ENCODE data around the gene GIMAP2.
A peak's percentile ranks its signal among the peaks of the same experiment; 100 is the strongest.
"Not testable (repeated sequence)": the region's sequence is repeated elsewhere in the genome, so short reads cannot be mapped to it uniquely, and the experiment has no call there.

GIMAP2 gene

DNA sequence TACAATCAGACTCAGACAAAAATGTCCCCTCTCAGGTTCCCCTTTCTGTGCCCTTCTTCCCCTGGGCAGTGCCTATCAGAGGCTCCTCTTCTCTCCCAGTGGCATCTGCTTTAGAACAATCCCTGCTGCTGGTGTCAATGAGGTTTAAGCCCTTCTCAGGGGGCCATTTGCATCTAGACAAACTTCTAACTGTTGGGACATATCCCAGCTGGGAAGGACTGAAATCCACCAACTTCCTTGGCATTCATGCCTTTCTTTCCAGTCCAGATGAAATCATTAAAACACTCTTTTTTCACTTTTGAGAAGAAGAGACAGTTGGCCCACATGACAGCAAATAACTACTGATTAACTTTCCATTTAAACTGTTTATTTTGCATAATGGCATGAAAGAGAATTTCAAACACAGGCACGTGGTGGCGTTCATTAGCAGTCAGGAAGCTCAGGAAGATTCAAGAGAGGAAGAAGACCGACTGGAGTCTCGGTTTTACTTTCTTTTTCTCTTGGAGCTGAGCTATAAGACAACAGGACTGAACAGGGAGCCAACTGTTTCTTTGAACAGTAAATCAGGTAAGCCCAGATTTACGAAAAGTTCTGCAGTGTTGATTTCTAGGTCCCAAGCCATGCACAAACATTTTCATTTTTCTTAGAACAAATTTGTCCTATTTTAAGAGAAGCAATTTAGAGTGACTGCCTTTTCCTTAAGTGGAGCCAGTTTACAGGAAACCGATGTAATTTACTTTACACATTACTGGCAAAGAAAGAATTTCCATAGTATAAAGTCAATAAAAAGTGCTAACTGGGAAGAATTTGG is at the start of gene GIMAP2:
TSS of gene GIMAP2 (plus strand) at position 488 of the 811 bp plus-strand sequence. CDS start 1,354 bp downstream, outside the sequence.
- peak; percentile 49 for DNase-seq (ENCODE audit: low spot score)

- DNase-seq (ENCODE audit: low spot score), result no peak
Observed at GRCh38 chr7:150641854-150642253, 43.7 kb upstream of the GIMAP2 start.

DNA sequence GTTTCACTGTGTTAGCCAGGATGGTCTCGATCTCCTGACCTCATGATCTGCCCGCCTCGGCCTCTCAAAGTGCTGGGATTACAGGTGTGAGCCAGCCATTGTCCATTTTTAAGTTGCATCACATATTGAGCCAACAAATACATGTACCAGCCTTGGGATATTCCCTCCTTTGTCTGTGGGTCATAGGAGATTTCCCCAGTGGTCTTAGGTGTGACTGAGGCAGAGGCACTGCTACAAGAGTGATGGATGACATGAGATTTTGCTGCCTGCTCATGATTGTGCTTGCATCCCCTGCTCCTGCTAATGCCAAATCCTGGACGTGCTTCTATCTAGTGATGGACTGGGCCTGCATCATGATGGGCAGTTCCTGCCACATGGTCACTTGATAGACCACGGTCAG is 42.6 kb upstream of the GIMAP2 start:
- no peak for DNase-seq (ENCODE audit: low spot score)

GRCh38 chr7:150645259-150646020 is 40.1 kb upstream of the GIMAP2 start:
- no peak for DNase-seq (ENCODE audit: low spot score)

GRCh38 chr7:150648353-150649079 is 37.0 kb upstream of the GIMAP2 start:
- DNase-seq (ENCODE audit: low spot score), result no peak

GRCh38 chr7:150649080-150649385 is 36.5 kb upstream of the GIMAP2 start:
- DNase-seq (ENCODE audit: low spot score), result no peak

GRCh38 chr7:150654692-150655091 is 30.8 kb upstream of the GIMAP2 start:
- DNase-seq (ENCODE audit: low spot score), result no peak

DNA sequence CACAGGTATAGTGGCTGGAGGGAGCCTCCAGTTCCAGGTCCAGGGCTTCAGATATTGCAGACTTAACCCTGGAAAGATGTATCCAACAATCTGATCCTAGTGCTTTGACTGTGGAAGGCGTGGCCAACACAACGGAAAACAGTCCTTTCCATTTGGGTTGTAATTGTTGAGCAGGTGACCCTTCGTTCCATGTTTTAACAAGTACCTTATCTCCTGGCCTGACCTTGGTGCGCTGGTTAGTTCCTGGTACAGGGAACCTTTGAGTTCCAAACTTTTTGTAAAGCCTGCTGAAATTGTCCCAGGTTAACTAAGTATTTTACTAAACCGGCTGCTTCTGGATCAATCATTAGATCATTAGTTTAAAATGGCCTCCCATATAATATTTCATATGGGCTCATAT is 29.5 kb upstream of the GIMAP2 start:
- DNase-seq (ENCODE audit: low spot score), result no peak

GRCh38 chr7:150657526-150657925 is 28.0 kb upstream of the GIMAP2 start:
- DNase-seq (ENCODE audit: low spot score), result no peak

GRCh38 chr7:150660939-150661613 is 24.4 kb upstream of the GIMAP2 start:
- DNase-seq (ENCODE audit: low spot score), result no peak

- not testable (repeated sequence) for DNase-seq (ENCODE audit: low spot score)
Observed at GRCh38 chr7:150662821-150663220, 22.7 kb upstream of the GIMAP2 start.

GRCh38 chr7:150663802-150664494 is 21.6 kb upstream of the GIMAP2 start:
- no peak for DNase-seq (ENCODE audit: low spot score)

DNA sequence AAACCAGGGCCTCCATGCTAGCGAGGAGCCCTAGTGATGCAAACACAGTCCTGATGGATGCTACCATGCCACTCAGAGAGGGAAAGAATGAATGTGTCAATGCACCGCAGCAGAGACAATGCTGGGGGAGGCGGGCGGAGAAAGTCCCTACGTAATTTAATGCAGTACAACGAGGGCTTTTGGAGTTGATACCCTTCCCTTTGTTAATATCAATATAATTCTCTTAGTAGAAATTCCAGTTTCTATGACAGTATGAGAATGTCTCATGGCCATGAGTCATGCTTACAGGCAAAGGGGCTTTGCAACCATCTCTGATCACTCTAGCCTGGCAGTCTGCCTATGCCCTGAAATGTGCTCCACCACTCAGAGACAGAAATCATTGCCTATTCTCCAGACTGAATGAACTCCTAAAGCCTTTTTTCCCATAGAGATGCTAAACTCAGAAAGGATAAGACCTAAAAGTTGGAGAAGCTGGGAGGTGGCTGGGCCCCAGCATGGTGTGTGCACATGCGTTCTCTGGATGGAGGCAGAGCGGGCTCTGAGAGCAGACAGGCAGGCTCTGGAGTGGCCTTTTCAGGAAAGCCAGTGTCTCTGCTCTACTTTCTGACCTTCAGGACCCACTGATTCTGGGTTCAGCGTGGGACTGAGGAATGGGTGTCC is 20.3 kb upstream of the GIMAP2 start:
- no peak for DNase-seq (ENCODE audit: low spot score)

GRCh38 chr7:150665896-150666295 is 19.6 kb upstream of the GIMAP2 start:
- DNase-seq (ENCODE audit: low spot score), result no peak

DNA sequence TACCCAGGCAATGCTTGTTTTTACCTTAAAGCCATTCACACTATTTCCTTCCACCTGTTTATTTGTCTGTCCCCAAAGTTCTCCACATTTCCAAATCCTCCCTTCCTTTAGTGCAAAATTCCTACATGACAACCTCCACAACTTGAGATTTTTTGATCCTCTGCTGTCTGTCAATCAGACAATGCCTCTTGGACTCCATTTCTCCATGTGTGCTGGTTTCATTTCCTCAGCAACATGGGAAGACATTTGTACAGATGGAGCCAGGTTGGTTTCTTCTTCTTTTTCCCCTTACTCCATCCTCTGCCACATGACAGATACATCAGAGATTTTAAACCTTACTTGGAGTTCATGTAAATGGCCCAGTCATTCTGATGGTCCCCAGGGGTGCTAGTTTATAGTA is 19.1 kb upstream of the GIMAP2 start:
- no peak for DNase-seq (ENCODE audit: low spot score)

GRCh38 chr7:150668472-150668911 is 17.0 kb upstream of the GIMAP2 start:
- no peak for DNase-seq (ENCODE audit: low spot score)

- no peak for DNase-seq (ENCODE audit: low spot score)
Observed at GRCh38 chr7:150668977-150669376, 16.5 kb upstream of the GIMAP2 start.

- not testable (repeated sequence) for DNase-seq (ENCODE audit: low spot score)
Observed at GRCh38 chr7:150671798-150672585, 13.5 kb upstream of the GIMAP2 start.

GRCh38 chr7:150675714-150676113 is 9.8 kb upstream of the GIMAP2 start:
- no peak for DNase-seq (ENCODE audit: low spot score)

DNA sequence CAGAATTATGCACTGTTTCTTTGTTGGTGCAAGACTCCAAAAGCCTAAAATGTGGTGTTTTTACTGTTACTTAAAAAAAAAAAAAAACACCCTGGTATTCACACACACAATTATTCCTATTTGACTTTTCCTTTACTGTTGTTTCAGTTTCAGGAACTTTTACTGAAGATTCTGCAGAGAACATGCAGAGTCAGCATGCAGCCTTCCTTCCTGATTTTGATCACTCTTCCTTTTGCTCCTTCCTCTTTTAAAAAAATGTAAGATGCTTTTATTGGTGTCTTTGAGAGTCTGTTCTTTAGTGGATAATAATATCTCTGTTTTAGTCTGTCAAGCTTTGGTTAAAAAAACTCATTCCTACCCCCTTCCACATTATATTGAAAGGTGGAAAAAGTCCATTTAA is 9.2 kb upstream of the GIMAP2 start:
- DNase-seq (ENCODE audit: low spot score), result not testable (repeated sequence)

All from kidney tubule cell (primary cell).